GM19455 (cell line): ENCODE data around the gene CADM2.
"Not testable (repeated sequence)": the region's sequence is repeated elsewhere in the genome, so short reads cannot be mapped to it uniquely, and the experiment has no call there.

Experiments
- ATAC-seq: cut with Tn5 transposase; IDR thresholded peaks from one replicate; pipeline ENCODE4 v1.9.1; 2021; ENCODE audit not compliant: unreplicated experiment

Gene CADM2

GRCh38 chr3:85877631-85878030, 918.8 kb downstream of the CADM2 start:
- ATAC-seq, result no peak

DNA sequence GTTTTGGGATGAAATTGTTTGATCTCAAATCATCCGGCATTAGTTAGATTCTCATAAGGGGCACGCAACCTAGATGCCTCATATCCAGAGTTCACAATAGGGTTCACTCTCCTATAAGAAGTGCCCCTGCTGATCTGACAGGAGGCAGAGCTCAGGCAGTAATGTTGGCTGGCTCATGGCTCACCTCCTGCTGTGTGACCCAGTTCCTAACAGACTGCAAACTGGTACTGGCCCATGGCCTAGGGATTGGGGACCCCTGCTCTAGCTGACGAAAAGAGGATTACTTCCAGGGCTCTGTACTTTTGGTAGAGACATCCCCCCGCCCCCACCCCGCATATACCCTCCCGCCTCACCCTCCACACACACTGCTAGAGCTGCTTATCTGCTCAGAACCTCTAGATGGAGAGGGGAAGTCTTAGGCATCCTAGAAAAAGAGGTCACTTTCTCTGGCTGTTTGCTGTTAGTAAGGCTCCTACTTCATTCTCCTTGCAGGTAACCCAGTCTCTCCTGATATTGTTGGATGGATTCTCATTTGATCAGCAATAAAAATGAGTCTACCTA, 923.1 kb downstream of the CADM2 start:
- ATAC-seq, result no peak

GRCh38 chr3:85890043-85890555, 931.3 kb downstream of the CADM2 start:
- no peak for ATAC-seq

DNA sequence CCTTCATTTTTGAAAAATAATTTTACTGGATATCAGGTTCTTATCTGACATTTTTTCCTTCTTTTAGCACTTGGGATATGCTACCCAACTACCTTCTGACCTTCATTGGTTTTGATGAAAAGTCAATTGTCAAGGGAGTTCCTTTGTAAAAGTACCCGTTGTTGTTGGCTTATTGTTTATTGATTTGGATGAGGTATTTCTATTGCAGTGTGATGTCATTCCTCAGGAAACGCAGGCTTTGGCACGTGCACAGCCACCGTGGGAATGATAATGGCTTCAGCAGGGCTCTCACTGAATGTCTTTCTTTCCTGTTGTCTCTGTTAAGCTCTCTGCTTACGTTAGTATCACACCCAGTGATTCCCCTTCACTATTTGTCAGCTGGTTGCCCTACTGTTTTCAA, 944.6 kb downstream of the CADM2 start:
- no peak for ATAC-seq

GRCh38 chr3:85912980-85913379, 954.2 kb downstream of the CADM2 start:
- ATAC-seq, result no peak

DNA sequence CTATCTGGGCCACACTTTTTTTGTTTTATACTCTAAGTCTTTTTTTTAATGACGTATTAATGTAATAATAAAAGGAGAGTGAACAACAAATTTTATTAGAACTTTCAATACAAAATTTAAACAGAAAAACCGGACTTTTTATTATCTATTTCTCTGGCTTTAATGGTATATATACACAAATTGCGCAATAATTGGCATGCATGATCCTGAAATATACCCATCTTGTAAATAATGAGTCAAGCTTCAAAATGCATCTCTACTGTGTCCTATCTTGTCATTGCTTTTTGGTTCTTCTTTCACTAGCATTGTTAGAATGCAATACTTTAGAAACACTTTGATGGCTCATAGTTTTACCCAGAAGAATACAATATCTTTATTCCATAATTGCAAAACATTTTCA, 963.6 kb downstream of the CADM2 start:
- ATAC-seq, result no peak

- no peak for ATAC-seq
Measured at GRCh38 chr3:85930718-85931117, 971.9 kb downstream of the CADM2 start.

DNA sequence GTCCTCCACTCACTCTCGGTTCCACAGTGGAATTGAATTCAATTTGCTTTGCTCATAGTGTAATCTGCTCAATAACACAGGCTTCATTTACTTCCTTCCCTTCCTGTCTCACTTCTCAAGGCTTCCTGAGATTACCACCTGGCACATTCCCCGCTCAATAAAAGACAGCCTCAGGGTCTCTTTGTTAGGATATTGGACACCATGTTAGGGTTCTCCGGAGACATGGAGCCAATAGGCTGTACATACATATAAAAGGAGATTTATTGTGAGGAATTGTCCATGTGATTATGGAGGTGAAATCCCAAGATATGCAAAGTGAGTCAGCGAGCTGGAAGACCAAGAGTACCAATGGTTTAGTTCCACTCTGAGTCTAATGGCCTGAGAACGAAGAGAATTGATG, 974.5 kb downstream of the CADM2 start:
- no peak for ATAC-seq

GRCh38 chr3:85935171-85935570, 976.4 kb downstream of the CADM2 start:
- ATAC-seq, result no peak

- ATAC-seq, result no peak
Measured at GRCh38 chr3:85939074-85939482, 980.3 kb downstream of the CADM2 start.

GRCh38 chr3:85950435-85950834, 991.6 kb downstream of the CADM2 start:
- no peak for ATAC-seq

DNA sequence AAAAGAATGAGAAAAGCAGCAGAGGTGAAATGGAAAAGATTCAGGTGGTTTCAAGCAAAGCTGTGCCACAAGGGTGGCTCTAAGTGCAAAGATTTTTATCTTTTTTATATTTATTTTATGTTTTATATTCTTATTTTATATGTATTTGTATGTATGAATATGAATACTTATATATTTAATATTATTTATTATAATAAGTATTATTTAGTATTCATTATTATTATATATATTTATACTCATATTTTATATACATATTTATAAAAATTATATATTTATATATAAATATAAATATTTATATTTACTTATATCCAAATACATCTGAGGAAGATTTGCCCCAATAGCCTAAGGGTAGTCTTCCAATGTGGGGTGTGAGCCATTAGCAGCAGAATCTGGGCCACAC, 1002.0 kb downstream of the CADM2 start:
- ATAC-seq, result no peak

DNA sequence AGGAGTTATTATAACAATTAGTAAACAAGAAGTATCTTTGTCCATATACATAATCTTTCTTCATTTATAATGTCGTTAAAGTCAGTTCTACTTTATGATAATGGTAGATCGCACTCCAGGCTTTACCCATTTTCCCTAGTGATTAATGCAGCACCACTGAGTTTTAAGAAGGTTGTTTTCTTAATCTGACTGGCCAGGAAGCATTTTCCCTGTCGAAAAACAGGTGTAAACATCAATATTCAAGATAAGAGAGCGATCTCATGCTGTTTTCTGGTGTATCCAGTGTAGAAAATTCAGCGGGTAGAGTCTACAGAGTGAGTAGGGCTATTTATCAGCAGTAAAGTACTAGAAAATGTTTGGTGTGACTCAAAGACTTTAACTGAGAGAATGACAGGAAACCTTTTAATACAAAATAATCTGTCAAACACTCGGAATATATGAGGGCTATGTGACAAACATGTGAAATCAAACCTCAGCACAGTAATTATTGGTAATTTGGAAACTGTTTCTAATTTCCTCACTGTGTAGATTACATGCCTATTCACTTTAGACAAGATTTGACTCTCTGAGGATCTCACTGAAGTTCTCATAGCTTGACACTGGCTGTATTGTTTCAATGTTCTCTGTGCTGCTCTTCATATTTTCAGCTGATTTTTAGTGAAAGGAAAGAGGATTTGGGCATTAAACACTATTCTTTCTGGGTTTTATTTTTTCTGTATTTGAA, 1019.0 kb downstream of the CADM2 start:
- no peak for ATAC-seq

DNA sequence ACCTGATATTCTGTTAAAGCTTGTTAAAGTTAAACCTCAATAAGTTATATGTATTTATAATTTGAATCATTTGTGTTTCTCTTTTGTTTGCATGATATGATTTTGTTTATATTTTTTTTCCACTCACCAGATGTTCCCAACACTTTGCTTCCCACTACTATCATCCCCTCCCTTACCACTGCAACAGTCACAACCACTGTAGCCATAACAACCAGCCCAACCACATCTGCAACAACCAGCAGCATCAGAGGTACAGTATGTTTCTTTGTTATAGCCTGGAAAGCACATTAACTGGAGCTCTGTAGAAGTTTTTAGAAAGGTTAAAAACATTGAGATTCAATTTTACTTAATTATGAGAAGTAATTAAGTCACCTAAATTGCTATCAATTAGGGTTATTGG, 1020.2 kb downstream of the CADM2 start:
- no peak for ATAC-seq

- ATAC-seq, result not testable (repeated sequence)
Measured at GRCh38 chr3:85989581-85989980, 1030.8 kb downstream of the CADM2 start.

DNA sequence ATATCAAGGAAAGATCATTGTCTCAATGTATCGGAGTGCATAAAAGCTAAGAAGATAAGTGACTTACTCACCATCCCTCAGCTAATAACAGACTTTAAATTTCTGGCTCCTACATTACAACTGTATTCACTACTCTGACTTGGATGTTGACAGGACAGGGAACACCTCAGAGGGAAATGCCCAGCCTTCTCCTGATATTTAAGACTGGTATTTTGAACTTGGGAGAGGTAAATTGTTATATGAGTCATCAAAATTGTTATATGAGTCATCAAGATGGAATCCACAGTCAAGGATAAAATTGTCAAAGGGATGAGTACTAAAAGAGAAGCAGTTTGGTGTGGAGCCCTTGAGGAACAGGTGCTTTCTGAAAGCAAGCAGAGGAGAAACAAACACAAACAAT, 1070.8 kb downstream of the CADM2 start:
- no peak for ATAC-seq

GRCh38 chr3:86037916-86038315, 1079.1 kb downstream of the CADM2 start:
- ATAC-seq, result no peak

- no peak for ATAC-seq
Measured at GRCh38 chr3:86046436-86047136, 1087.8 kb downstream of the CADM2 start.

GRCh38 chr3:86047161-86047560, 1088.4 kb downstream of the CADM2 start:
- ATAC-seq, result no peak

DNA sequence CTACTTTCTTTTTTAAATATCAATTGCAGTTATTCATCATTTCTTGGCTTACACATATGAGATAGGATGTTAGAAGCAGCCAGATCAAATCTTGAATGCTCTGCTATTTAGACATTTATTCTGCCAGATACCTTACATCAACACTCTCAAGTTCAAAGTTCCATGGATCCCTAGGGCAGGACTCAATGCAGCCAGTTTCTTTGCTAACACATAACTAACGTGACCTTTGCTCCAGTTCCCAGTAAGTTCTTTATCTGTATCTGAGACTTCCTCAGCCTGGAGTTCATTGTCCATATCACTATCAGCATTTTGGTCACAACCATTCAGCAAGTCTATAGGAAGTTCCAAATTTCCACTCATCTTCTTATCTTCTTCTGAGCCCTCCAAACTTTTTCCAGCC, 1092.3 kb downstream of the CADM2 start:
- no peak for ATAC-seq

- no peak for ATAC-seq
Measured at GRCh38 chr3:86056032-86056431, 1097.2 kb downstream of the CADM2 start.

GRCh38 chr3:86056962-86057361, 1098.2 kb downstream of the CADM2 start:
- ATAC-seq, result no peak
